Choroid plexus epithelial cell (primary cell): ENCODE results near the gene CARNS1.
"Not testable (repeated sequence)": the region's sequence is repeated elsewhere in the genome, so short reads cannot be mapped to it uniquely, and the experiment has no call there.

Source experiments
- DNase-seq: peaks from one replicate; pipeline ENCODE4 v3.0.0-alpha.2; 2010; ENCODE audit warnings: low read depth
- H3K4me3 ChIP-seq: 2 replicates; pipeline ENCODE4 v1.5.1; 2011; ENCODE audit warnings: low read depth, mild to moderate bottlenecking, control low read depth, low read length, moderate library complexity
- TF ChIP-seq, protein P1 (sequence below): conservative IDR thresholded peaks from 2 replicates; pipeline ENCODE4 v1.5.1; 2011; ENCODE audit warnings: low read depth, mild to moderate bottlenecking, control low read depth, inconsistent platforms, low read length, moderate library complexity

CARNS1 gene

DNA sequence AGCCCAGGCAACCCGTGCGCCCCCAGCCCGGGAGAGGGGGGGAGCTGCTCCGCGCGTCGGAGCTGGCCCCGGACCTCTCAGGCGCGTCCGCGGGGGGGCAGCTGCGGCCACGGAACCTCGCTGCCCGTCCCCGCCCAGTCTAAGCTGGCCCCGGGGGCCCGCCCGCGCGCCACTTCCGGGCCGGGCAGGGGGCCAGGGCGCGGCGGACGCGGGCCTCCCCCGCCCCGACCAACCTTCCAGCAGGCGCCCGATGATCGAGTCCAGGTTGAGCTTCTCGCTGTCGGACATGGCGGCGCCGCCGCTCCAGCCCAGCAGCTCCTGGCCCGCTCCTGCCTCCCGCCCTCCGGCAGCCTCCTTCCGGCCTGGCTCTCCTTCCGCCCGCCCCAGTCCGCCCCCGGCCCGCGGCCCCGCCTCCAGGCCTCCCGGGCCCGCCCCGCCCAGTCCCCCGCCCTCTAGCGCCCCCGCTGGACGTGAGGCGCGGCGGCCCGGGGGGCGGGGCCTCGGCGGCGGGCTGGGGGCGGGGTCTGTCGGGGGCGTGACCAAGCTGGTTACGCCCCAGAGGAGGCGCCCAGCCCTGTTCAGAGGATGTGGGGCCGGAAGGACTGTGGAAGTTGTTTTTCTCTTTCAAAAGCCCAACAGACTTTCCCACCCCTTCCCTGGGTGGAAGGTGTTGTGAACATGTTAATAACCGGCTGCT is 13.8 kb upstream of the CARNS1 start, which contains the start of gene PPP1CA:
PPP1CA (minus strand) TSS at position 364 of the 697 bp plus-strand sequence; CDS start at position 288, 76 bp downstream.
- DNase-seq, result peak; percentile 88
- TF ChIP-seq, protein P1, sequence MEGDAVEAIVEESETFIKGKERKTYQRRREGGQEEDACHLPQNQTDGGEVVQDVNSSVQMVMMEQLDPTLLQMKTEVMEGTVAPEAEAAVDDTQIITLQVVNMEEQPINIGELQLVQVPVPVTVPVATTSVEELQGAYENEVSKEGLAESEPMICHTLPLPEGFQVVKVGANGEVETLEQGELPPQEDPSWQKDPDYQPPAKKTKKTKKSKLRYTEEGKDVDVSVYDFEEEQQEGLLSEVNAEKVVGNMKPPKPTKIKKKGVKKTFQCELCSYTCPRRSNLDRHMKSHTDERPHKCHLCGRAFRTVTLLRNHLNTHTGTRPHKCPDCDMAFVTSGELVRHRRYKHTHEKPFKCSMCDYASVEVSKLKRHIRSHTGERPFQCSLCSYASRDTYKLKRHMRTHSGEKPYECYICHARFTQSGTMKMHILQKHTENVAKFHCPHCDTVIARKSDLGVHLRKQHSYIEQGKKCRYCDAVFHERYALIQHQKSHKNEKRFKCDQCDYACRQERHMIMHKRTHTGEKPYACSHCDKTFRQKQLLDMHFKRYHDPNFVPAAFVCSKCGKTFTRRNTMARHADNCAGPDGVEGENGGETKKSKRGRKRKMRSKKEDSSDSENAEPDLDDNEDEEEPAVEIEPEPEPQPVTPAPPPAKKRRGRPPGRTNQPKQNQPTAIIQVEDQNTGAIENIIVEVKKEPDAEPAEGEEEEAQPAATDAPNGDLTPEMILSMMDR, result peak; percentile 23
- peak within 1 kb of the TSS; percentile 90 for H3K4me3 ChIP-seq

DNA sequence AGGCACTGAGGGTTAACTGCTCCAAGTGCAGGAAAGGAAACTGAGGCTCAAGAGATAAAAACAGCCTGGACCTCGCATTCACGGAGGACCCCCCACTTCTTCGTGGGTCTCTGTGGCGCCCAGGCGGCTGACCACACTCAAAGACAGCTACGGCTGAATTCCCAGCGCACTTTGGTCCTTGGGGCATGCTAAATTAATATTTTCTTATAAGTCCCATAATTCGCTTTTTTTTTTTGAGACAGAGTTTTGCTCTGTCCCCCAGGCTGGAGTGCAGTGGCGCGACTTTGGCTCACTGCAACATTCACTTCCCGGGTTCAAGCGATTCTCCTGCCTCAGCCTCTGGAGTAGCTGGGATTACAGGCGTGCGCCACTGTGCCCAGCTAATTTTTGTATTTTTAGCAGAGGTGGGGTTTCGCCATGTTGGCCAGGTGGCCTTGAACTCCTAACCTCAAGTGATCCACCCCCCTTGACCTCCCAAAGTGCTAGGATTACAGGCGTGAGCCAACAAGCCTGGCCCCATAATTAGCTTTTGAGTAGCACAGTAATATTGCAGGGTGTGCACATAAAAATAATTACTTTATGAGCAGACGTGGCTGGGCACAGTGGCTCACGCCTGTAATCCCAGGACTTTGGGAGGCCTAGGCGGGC is 13.2 kb upstream of the CARNS1 start:
- peak overlapping the region; percentile 53 for H3K4me3 ChIP-seq
- DNase-seq, result not testable (repeated sequence)

DNA sequence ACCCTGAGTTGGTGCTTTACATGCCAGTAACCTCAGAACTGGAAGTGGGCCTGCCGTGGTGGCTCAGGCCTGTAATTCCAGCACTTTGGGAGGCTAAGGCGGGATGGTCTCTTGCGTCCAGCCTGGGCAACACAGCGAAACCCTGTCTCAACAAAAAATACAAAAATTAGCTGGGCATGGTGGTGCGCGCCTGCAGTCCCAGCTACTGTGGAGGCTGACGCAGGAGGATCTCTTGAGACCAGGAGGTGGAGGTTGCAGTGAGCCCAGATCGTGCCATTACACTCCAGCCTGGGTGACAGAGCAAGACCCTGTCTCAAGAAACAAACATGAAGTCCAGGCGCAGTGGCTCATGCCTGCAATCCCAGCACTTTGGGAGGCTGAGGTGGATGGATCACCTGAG is 12.4 kb upstream of the CARNS1 start:
- not testable (repeated sequence) for DNase-seq, H3K4me3 ChIP-seq

DNA sequence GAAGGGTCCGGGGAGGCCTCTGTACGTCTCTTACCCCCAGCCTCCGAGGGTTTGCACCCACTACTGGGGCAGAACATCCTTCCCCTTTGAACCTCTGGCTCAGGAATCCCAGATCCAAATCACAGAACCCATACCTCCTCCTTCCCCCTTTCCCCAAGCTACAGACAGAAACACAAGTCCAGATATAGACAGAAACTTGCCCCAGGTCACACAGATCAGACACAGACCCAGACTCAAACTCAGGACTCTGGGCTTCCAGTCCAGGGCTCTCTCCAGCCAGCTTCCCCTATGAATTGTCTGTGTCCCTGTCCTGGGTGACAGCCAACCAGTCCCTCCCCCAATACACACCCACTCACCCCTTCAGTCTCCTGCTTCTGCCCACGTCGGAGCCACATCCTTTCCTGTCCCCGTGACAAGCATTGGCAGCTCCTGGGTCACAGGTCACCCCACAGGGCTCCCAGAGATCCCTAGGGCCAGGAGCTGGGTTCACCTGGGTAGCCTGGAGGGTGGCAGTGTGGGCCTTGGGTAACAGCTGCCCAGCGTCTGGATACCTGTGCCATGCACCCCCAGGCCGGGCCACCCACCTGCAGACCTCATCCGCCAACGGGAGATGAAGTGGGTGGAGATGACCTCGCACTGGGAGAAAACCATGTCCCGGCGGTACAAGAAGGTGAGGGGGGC is 10.8 kb upstream of the CARNS1 start:
- no peak for DNase-seq
- TF ChIP-seq, protein P1, result no peak
- H3K4me3 ChIP-seq, result no peak overlapping the region

- no peak overlapping the region for H3K4me3 ChIP-seq
- TF ChIP-seq, protein P1, result no peak
- no peak for DNase-seq
These were observed 10.3 kb upstream of the CARNS1 start for GRCh38 chr11:67405196-67405567.

GRCh38 chr11:67405688-67406339 is 9.7 kb upstream of the CARNS1 start:
- H3K4me3 ChIP-seq, result no peak overlapping the region
- DNase-seq, result no peak

DNA sequence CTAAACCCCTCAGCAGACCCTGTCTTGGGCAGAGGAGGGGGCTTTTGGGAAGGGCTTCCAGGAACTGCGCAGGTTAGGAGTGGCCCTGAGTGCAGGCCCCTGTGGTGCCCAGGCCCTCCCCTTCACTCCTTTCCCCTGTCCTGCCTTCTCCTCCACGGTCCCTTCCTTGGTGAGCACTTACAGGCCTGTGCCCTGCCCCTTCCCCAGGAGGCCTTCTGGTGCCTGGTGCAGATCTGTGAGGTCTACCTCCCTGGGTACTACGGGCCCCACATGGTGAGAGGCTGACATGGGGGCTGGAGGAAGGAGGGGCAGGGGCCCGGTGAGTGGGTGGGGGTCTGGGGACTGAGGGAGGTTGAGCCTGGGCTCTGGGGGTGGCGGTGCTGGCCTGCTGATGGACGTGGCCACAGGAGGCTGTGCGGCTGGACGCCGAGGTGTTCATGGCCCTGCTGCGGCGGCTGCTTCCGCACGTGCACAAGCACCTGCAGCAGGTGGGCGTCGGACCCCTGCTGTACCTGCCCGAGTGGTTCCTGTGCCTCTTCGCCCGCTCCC is 9.0 kb upstream of the CARNS1 start:
- TF ChIP-seq, protein P1, result no peak
- no peak for DNase-seq
- H3K4me3 ChIP-seq, result no peak overlapping the region

More at GRCh38 chr11:67405688-67406339, 9.7 kb upstream of the CARNS1 start:
- TF ChIP-seq, protein P1, result no peak
